T-helper 2 cell (primary cell): ENCODE data around the gene DAB2IP.

Experiments
- DNase-seq, 5 experiments: peaks; one replicate each; pipeline versions ENCODE4 v3.0.0 to v3.0.0-alpha.2; 2012 to 2022

DAB2IP gene

GRCh38 chr9:121746866-121747265 is 95.4 kb downstream of the DAB2IP start:
- DNase-seq = no peak

- DNase-seq = peak in 2 of 5 experiments; percentile 31 to 60
Observed at GRCh38 chr9:121748074-121748473, 96.6 kb downstream of the DAB2IP start.

GRCh38 chr9:121748727-121749423 is 97.4 kb downstream of the DAB2IP start:
- DNase-seq = no peak

GRCh38 chr9:121749614-121750013 is 98.2 kb downstream of the DAB2IP start:
- DNase-seq = no peak

GRCh38 chr9:121750259-121750714 is 98.9 kb downstream of the DAB2IP start:
- no peak for DNase-seq

GRCh38 chr9:121750715-121751623 is 99.5 kb downstream of the DAB2IP start:
- no peak for DNase-seq

- no peak for DNase-seq
Observed at GRCh38 chr9:121751686-121752445, 100.4 kb downstream of the DAB2IP start.

GRCh38 chr9:121752929-121753328 is 101.5 kb downstream of the DAB2IP start:
- no peak for DNase-seq

GRCh38 chr9:121753802-121754654 is 102.6 kb downstream of the DAB2IP start:
- no peak for DNase-seq

GRCh38 chr9:121754655-121755436 is 103.4 kb downstream of the DAB2IP start:
- DNase-seq = no peak

- no peak for DNase-seq
Observed at GRCh38 chr9:121755581-121755980, 104.1 kb downstream of the DAB2IP start.

GRCh38 chr9:121756474-121757280 is 105.2 kb downstream of the DAB2IP start:
- DNase-seq = no peak

- DNase-seq = no peak
Observed at GRCh38 chr9:121757281-121757585, 105.8 kb downstream of the DAB2IP start.

- no peak for DNase-seq
Observed at GRCh38 chr9:121758693-121759092, 107.3 kb downstream of the DAB2IP start.

- DNase-seq = no peak
Observed at GRCh38 chr9:121759996-121760395, 108.6 kb downstream of the DAB2IP start.

GRCh38 chr9:121760571-121760970 is 109.1 kb downstream of the DAB2IP start:
- DNase-seq = no peak

GRCh38 chr9:121763131-121763530 is 111.7 kb downstream of the DAB2IP start:
- DNase-seq = no peak

- no peak for DNase-seq
Observed at GRCh38 chr9:121763561-121764370, 112.3 kb downstream of the DAB2IP start.

- no peak for DNase-seq
Observed at GRCh38 chr9:121764371-121764730, 112.9 kb downstream of the DAB2IP start.
